ENCODE data around the gene SHISAL2A. TPM values are rescaled to one million over a fixed set of nuclear protein-coding genes. Genes with fewer than 3 reads are reported as not detected.
A peak's percentile ranks its signal among the peaks of the same experiment; 100 is the strongest.

The SHISAL2A gene
- total and polyA plus RNA-seq, 2 donors (not counting 1 experiment from before 2014, with no cell fraction given), result not detected

- H2AFZ ChIP-seq (ENCODE audit: low read length), result no peak overlapping the region
- H4K20me1 ChIP-seq (ENCODE audit: control insufficient read depth, extremely low read depth, insufficient read depth, low read length), result no peaks in the 10 kb centered on the region
- TF ChIP-seq EZH2 (IDR thresholded peaks at IDR 0.05; ENCODE audit: low read length, missing control alignments), result no peak
- no peak for TF ChIP-seq CTCF (conservative IDR thresholded peaks at IDR 0.05 in 1 of 2, IDR thresholded peaks at IDR 0.05 in 1 of 2; ENCODE audit: low read depth in 1 of 2, low read length in 2 of 2)
- DNase-seq (ENCODE audit: low read depth in 2 of 2), result no peak
- H3K4me3 ChIP-seq (replicated peaks in 1 of 4; ENCODE audit: control extremely low read depth in 1 of 4, insufficient read depth in 1 of 4, low read depth in 3 of 4, low read length in 4 of 4), result no peak overlapping the region
- no peaks in the 10 kb centered on the region for H3K9me3 ChIP-seq (ENCODE audit: control insufficient read depth, insufficient read depth, low read depth, low read length)
- no peaks in the 10 kb centered on the region for H3K4me1 ChIP-seq (ENCODE audit: control insufficient read depth, extremely low read depth, insufficient read depth, low read length)
- H3K9ac ChIP-seq (ENCODE audit: insufficient read depth, low read length), result no peak overlapping the region
- H3K4me2 ChIP-seq (ENCODE audit: extremely low read depth, insufficient read depth, low read length), result no peak overlapping the region
- no peaks in the 10 kb centered on the region for H3K36me3 ChIP-seq (ENCODE audit: control insufficient read depth, insufficient read depth, low read length)
- H3K79me2 ChIP-seq (ENCODE audit: control insufficient read depth, insufficient read depth, low read length), result no peaks in the 10 kb centered on the region
- H3K27ac ChIP-seq (ENCODE audit: insufficient read depth, low read length), result no peak overlapping the region
- peaks cover 2% of the 10 kb centered on the region for H3K27me3 ChIP-seq (ENCODE audit: control insufficient read depth, insufficient read depth, low read length)
Observed at GRCh38 chr1:52660807-52661206, 27.8 kb downstream of the SHISAL2A start.

GRCh38 chr1:52662645-52663313 is 29.8 kb downstream of the SHISAL2A start:
- H3K4me2 ChIP-seq (ENCODE audit: extremely low read depth, insufficient read depth, low read length), result no peak overlapping the region

DNA sequence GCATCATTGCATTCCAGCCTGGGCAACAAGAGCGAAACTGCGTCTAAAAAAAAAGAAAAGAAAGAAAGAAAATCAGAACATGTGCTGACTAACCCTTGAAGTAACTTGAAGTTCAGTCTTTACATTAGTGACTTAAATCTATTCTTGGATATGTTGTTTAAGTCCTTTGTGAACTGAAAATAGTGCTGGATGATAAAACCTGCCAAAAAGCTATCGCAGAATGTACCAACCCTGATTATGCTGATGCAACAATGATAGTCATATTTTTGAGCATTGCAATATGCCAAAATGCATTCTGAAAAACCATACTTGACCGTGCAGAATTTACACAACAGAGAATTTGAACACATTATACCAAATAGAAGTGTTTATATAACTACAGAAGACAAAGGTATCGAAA is 30.7 kb downstream of the SHISAL2A start:
- TF ChIP-seq EZH2 (IDR thresholded peaks at IDR 0.05; ENCODE audit: low read length, missing control alignments) (no peak), CTCF (conservative IDR thresholded peaks at IDR 0.05 in 1 of 2, IDR thresholded peaks at IDR 0.05 in 1 of 2; ENCODE audit: low read depth in 1 of 2, low read length in 2 of 2) (no peak)
- H3K79me2 ChIP-seq (ENCODE audit: control insufficient read depth, insufficient read depth, low read length), result no peaks in the 10 kb centered on the region
- H2AFZ ChIP-seq (ENCODE audit: low read length), result no peak overlapping the region
- no peak overlapping the region for H3K27ac ChIP-seq (ENCODE audit: insufficient read depth, low read length)
- no peaks in the 10 kb centered on the region for H4K20me1 ChIP-seq (ENCODE audit: control insufficient read depth, extremely low read depth, insufficient read depth, low read length)
- H3K36me3 ChIP-seq (ENCODE audit: control insufficient read depth, insufficient read depth, low read length), result no peaks in the 10 kb centered on the region
- H3K27me3 ChIP-seq (ENCODE audit: control insufficient read depth, insufficient read depth, low read length), result peaks cover 2% of the 10 kb centered on the region
- DNase-seq (ENCODE audit: low read depth in 2 of 2), result peak in 1 of 2 donors; percentile 26
- peaks cover 4% of the 10 kb centered on the region for H3K4me1 ChIP-seq (ENCODE audit: control insufficient read depth, extremely low read depth, insufficient read depth, low read length)
- no peaks in the 10 kb centered on the region for H3K9me3 ChIP-seq (ENCODE audit: control insufficient read depth, insufficient read depth, low read depth, low read length)
- no peak overlapping the region for H3K9ac ChIP-seq (ENCODE audit: insufficient read depth, low read length)
- no peak overlapping the region for H3K4me3 ChIP-seq (replicated peaks in 1 of 4; ENCODE audit: control extremely low read depth in 1 of 4, insufficient read depth in 1 of 4, low read depth in 3 of 4, low read length in 4 of 4)
- no peak overlapping the region for H3K4me2 ChIP-seq (ENCODE audit: extremely low read depth, insufficient read depth, low read length)

More at GRCh38 chr1:52662645-52663313, 29.8 kb downstream of the SHISAL2A start:
- H4K20me1 ChIP-seq (ENCODE audit: control insufficient read depth, extremely low read depth, insufficient read depth, low read length), result no peaks in the 10 kb centered on the region
- no peak for TF ChIP-seq EZH2 (IDR thresholded peaks at IDR 0.05; ENCODE audit: low read length, missing control alignments)
- no peak for TF ChIP-seq CTCF (conservative IDR thresholded peaks at IDR 0.05 in 1 of 2, IDR thresholded peaks at IDR 0.05 in 1 of 2; ENCODE audit: low read depth in 1 of 2, low read length in 2 of 2)
- no peaks in the 10 kb centered on the region for H3K79me2 ChIP-seq (ENCODE audit: control insufficient read depth, insufficient read depth, low read length)
- DNase-seq (ENCODE audit: low read depth in 2 of 2), result peak; percentile 29 to 44
- H3K9ac ChIP-seq (ENCODE audit: insufficient read depth, low read length), result no peak overlapping the region
- no peaks in the 10 kb centered on the region for H3K9me3 ChIP-seq (ENCODE audit: control insufficient read depth, insufficient read depth, low read depth, low read length)
- H3K27ac ChIP-seq (ENCODE audit: insufficient read depth, low read length), result no peak overlapping the region
- no peaks in the 10 kb centered on the region for H3K36me3 ChIP-seq (ENCODE audit: control insufficient read depth, insufficient read depth, low read length)
- no peaks in the 10 kb centered on the region for H3K4me1 ChIP-seq (ENCODE audit: control insufficient read depth, extremely low read depth, insufficient read depth, low read length)
- no peak overlapping the region for H3K4me3 ChIP-seq (replicated peaks in 1 of 4; ENCODE audit: control extremely low read depth in 1 of 4, insufficient read depth in 1 of 4, low read depth in 3 of 4, low read length in 4 of 4)
- H3K27me3 ChIP-seq (ENCODE audit: control insufficient read depth, insufficient read depth, low read length), result peaks cover 2% of the 10 kb centered on the region
- peak overlapping the region; percentile 1 for H2AFZ ChIP-seq (ENCODE audit: low read length)

Measured in fibroblast of lung (primary cell).